IMR-90 (cell line): ENCODE results near the gene IGFBP3. TPM values are rescaled to one million over a fixed set of nuclear protein-coding genes. Genes with fewer than 3 reads are reported as not detected.
A peak's percentile ranks its signal among the peaks of the same experiment; 100 is the strongest.

Experiments
- ATAC-seq: fragments of 200-7000 bp; cut with Tn5 transposase; 2 replicates; pipeline ENCODE4 v1.9.1; 2020; ENCODE audit warnings: low read depth, mild to moderate bottlenecking, moderate library complexity
- BruUV-seq: library from RNA; stranded (reverse); fragments of 400-500 nt; replicated peaks from 2 replicates; lab custom pipeline; 2021; lab: Mats Ljungman, UMichigan
- CTCF ChIA-PET: fragments of 300-600 bp; formaldehyde crosslinking; extraction: SDS; loops from one replicate; lab custom pipeline; 2021; ENCODE audit warnings: antibody characterized with exemption; lab: Yijun Ruan, JAX
- POLR2A ChIA-PET: fragments of 300-600 bp; sonication (Branson Sonifier 250); formaldehyde crosslinking; loops from one replicate; lab custom pipeline; 2022; ENCODE audit warnings: antibody characterized with exemption; ENCODE audit not compliant: unreplicated experiment; lab: Charles Lee
- DNase-seq: peaks from one replicate; pipeline ENCODE4 v3.0.0; 2013
- H2AFZ ChIP-seq: replicated peaks from 2 replicates; pipeline ENCODE3; 2013; ENCODE audit warnings: low read length, mild to moderate bottlenecking; ENCODE audit not compliant: poor library complexity
- H2AK5ac ChIP-seq: 2 replicates; pipeline ENCODE4 v1.6.1; 2013; ENCODE audit warnings: low read depth, low read length, inconsistent platforms
- H2AK9ac ChIP-seq: replicated peaks from 2 replicates; pipeline ENCODE3; 2013; ENCODE audit warnings: mild to moderate bottlenecking, low read depth, low read length, moderate library complexity; ENCODE audit not compliant: poor library complexity
- H2BK120ac ChIP-seq: 2 replicates; pipeline ENCODE4 v1.6.1; 2013; ENCODE audit warnings: low read depth, low read length, inconsistent platforms
- H2BK15ac ChIP-seq: 3 replicates; pipeline ENCODE4 v1.6.1; 2013; ENCODE audit warnings: low read depth, low read length, inconsistent platforms
- H2BK20ac ChIP-seq: 2 replicates; pipeline ENCODE4 v1.6.1; 2013; ENCODE audit warnings: low read depth, mild to moderate bottlenecking, inconsistent platforms, low read length, moderate library complexity
- H2BK5ac ChIP-seq: 2 replicates; pipeline ENCODE4 v1.6.1; 2013; ENCODE audit warnings: mild to moderate bottlenecking, low read depth, low read length, inconsistent platforms; ENCODE audit not compliant: poor library complexity, severe bottlenecking
- H3K14ac ChIP-seq: replicated peaks from 2 replicates; pipeline ENCODE4 v1.6.1; 2013; ENCODE audit warnings: low read depth, low read length, inconsistent platforms
- H3K18ac ChIP-seq: 2 replicates; pipeline ENCODE4 v1.6.1; 2013; ENCODE audit warnings: low read depth, low read length, control low read depth
- H3K23ac ChIP-seq: 2 replicates; pipeline ENCODE4 v1.6.1; 2013; ENCODE audit warnings: low read depth, low read length, inconsistent platforms
- H3K27ac ChIP-seq: 2 replicates; pipeline ENCODE4 v1.5.1; 2013; ENCODE audit warnings: mild to moderate bottlenecking, control low read depth, low read length; ENCODE audit not compliant: insufficient read depth
- H3K27me3 ChIP-seq: 2 replicates; pipeline ENCODE4 v1.6.1; 2013; ENCODE audit warnings: low read length; ENCODE audit not compliant: control insufficient read depth, insufficient read depth
- H3K36me3 ChIP-seq: 2 replicates; pipeline ENCODE4 v1.6.1; 2013; ENCODE audit warnings: low read length, mixed read lengths; ENCODE audit not compliant: control insufficient read depth, insufficient read depth
- H3K4ac ChIP-seq: 2 replicates; pipeline ENCODE4 v1.6.1; 2013; ENCODE audit warnings: low read depth, low read length, inconsistent platforms
- H3K4me1 ChIP-seq: 2 replicates; pipeline ENCODE4 v1.6.1; 2013; ENCODE audit warnings: low read length, mixed read lengths; ENCODE audit not compliant: control insufficient read depth, insufficient read depth
- H3K4me2 ChIP-seq: 2 replicates; pipeline ENCODE4 v1.6.1; 2013; ENCODE audit warnings: low read depth, mild to moderate bottlenecking, control low read depth, low read length, moderate library complexity
- H3K4me3 ChIP-seq: 2 replicates; pipeline ENCODE4 v1.5.1; 2013; ENCODE audit warnings: low read depth, mild to moderate bottlenecking, control low read depth, low read length, moderate library complexity; ENCODE audit not compliant: insufficient read depth
- H3K56ac ChIP-seq: 2 replicates; pipeline ENCODE4 v1.6.1; 2013; ENCODE audit warnings: low read length, inconsistent platforms; ENCODE audit not compliant: insufficient read depth; ENCODE audit errors: extremely low read depth
- H3K79me1 ChIP-seq, 2 experiments: 2 replicates each; pipeline ENCODE4 v1.6.1; 2013; ENCODE audit warnings: low read length in 2 of 2, inconsistent platforms in 1 of 2, low read depth in 1 of 2
- H3K9ac ChIP-seq: 2 replicates; pipeline ENCODE4 v1.6.1; 2013; ENCODE audit warnings: low read depth, low read length, control low read depth
- H3K9me1 ChIP-seq: 2 replicates; pipeline ENCODE4 v1.6.1; 2013; ENCODE audit warnings: low read length, inconsistent platforms; ENCODE audit not compliant: insufficient read depth
- H3K9me3 ChIP-seq: 2 replicates; pipeline ENCODE4 v1.6.1; 2013; ENCODE audit warnings: low read length; ENCODE audit not compliant: control insufficient read depth, insufficient read depth
- H4K20me1 ChIP-seq: 2 replicates; pipeline ENCODE4 v1.6.1; 2013; ENCODE audit warnings: low read length, inconsistent platforms; ENCODE audit not compliant: insufficient read depth
- H4K5ac ChIP-seq: 2 replicates; pipeline ENCODE4 v1.6.1; 2013; ENCODE audit warnings: mild to moderate bottlenecking, low read depth, low read length, control low read depth
- H4K8ac ChIP-seq, 2 experiments: 2 replicates each; pipeline ENCODE4 v1.6.1; 2013; ENCODE audit warnings: low read depth in 2 of 2, low read length in 2 of 2, control low read depth in 1 of 2, inconsistent platforms in 1 of 2
- H4K91ac ChIP-seq: 2 replicates; pipeline ENCODE4 v1.6.1; 2013; ENCODE audit warnings: low read depth, low read length, inconsistent platforms; ENCODE audit not compliant: insufficient read depth
- BHLHE40 ChIP-seq: fragments of 150-350 bp; IDR thresholded peaks from 2 replicates; pipeline ENCODE4 v1.6.1; 2016; ENCODE audit warnings: mild to moderate bottlenecking, low read depth, low read length
- CEBPB ChIP-seq: IDR thresholded peaks from 2 replicates; pipeline ENCODE4 v1.6.1; 2012; ENCODE audit warnings: low read depth, low read length, improper control_type of control experiment
- CHD1 ChIP-seq: IDR thresholded peaks from 2 replicates; pipeline ENCODE4 v1.6.1; 2012; ENCODE audit warnings: low read depth, low read length, improper control_type of control experiment
- FOS ChIP-seq: fragments of 150-350 bp; IDR thresholded peaks from 2 replicates; pipeline ENCODE4 v1.6.1; 2016; ENCODE audit warnings: low read depth, low read length
- MAFK ChIP-seq: IDR thresholded peaks from 2 replicates; pipeline ENCODE4 v1.6.1; 2012; ENCODE audit warnings: low read depth, low read length, improper control_type of control experiment
- MXI1 ChIP-seq: IDR thresholded peaks from 2 replicates; pipeline ENCODE4 v1.6.1; 2012; ENCODE audit warnings: low read depth, mild to moderate bottlenecking, low read length, moderate library complexity, borderline replicate concordance
- RFX5 ChIP-seq: IDR thresholded peaks from 2 replicates; pipeline ENCODE4 v1.8.0; 2012; ENCODE audit warnings: low read depth, mild to moderate bottlenecking, low read length, moderate library complexity
- WGBS, 2 experiments: methylation state at CpG; one replicate each; pipeline versions ENCODE4 v1.1.5 to v1.1.7; 2013; ENCODE audit warnings: missing lambda C conversion rate in 2 of 2; ENCODE audit not compliant: insufficient read length in 1 of 2; ENCODE audit errors: extremely low coverage in 2 of 2; 5-methylcytosine and 5-hydroxymethylcytosine counted together
- dilution Hi-C: fragments of 300-500 bp; cut with HindIII; formaldehyde crosslinking; loops from one replicate; pipeline ENCODE4 v1.14.3; 2018; ENCODE audit warnings: low sequenced_read_pairs; ENCODE audit not compliant: unreplicated experiment
- in situ Hi-C: fragments of 300-500 bp; cut with MboI; formaldehyde crosslinking; loops from 3 replicates; pipeline ENCODE4 v1.14.3; 2019; ENCODE audit warnings: low sequenced_read_pairs, inconsistent platforms, mixed read lengths
- intact Hi-C: fragments of 100-400 bp; cut with micrococcal nuclease; formaldehyde crosslinking; loops from 2 replicates; pipeline ENCODE4 v1.10.0; 2022
- polyA plus RNA-seq, 3 experiments: library from polyadenylated mRNA; depleted of rRNA; stranded (reverse); fragments of >200 nt; gene quantifications; 2 replicates each; pipeline ENCODE4 v1.2.3, GENCODE V29; 2012; ENCODE audit warnings: low replicate concordance in 1 of 3
- total RNA-seq: library from RNA; depleted of rRNA; stranded (reverse); fragments of >200 nt; gene quantifications from 2 replicates; pipeline ENCODE4 v1.2.3, GENCODE V29; 2012
- TF ChIP-seq, protein P1 (sequence below): fragments of 150-350 bp; IDR thresholded peaks from 2 replicates; pipeline ENCODE4 v1.6.1; 2017; ENCODE audit warnings: mild to moderate bottlenecking, antibody characterized with exemption, low read length, low read depth

Gene IGFBP3
- total and polyA plus RNA-seq, 2 of the 4 experiments (the other 2 are of a cell fraction), result 272 to 601 TPM

DNA sequence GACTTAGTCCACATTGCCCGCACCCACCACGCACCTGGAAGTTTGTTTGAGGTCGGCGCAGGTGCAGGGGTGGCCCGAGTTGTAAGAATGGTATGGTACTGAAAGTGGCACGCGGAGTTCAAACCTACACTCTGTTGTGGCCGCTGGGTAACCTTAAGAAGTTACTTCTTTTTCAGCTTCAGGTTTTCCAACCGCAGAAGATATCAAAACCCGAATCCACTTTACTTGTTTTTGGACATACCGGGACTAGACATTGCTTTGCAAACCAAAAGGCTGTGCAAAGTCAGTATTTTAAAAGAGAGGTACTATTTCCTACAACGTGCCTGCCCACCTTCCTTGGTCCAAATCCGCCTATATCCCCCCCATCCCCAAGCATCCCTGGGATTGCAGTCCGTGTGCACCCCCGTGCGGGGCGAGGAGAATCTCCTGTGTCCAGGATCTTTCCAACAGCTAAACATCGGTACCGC lies 1.0 kb downstream of the IGFBP3 start:
- ChIA-PET POLR2A (no interaction called here), CTCF (interaction anchor here (0.6 to 2.1 kb wide), 2 partner anchors 895 to 1260 kb away, joined by 3 to 4 read pairs; no protein-coding TSS in a partner anchor)
- dilution Hi-C loops, result no loop called here
- Histone ChIP-seq H2BK15ac (no peak overlapping the region), H4K5ac (no peak overlapping the region), H2AK9ac (peak overlapping the region; percentile 37), H3K79me1 (peaks cover 12 to 23% of the 10 kb centered on the region in 2 experiments; a peak in 3 of 4 replicates), H2BK5ac (peak overlapping the region; percentile 38), H4K20me1 (peaks cover 25% of the 10 kb centered on the region), H3K14ac (peak overlapping the region; percentile 4; the same call in 1 of the 2 replicates), H3K4me3 (peak overlapping the region; percentile 85), H3K4me2 (peak overlapping the region; percentile 87), H4K8ac (no peak overlapping the region), H2BK120ac (no peak overlapping the region), H3K9me3 (no peaks in the 10 kb centered on the region), H2BK20ac (no peak overlapping the region), H3K56ac (no peak overlapping the region), H3K9ac (peak overlapping the region; percentile 60; the same call in 1 of the 2 replicates), H2AFZ (peak overlapping the region; percentile 92), H3K18ac (no peak overlapping the region; the same call in 1 of the 2 replicates), H3K4me1 (peaks cover 17% of the 10 kb centered on the region), H3K23ac (peak overlapping the region; percentile 64; the same call in 1 of the 2 replicates), H3K9me1 (peaks cover 15% of the 10 kb centered on the region), H3K27me3 (no peaks in the 10 kb centered on the region), H3K27ac (no peak overlapping the region), H2AK5ac (no peak overlapping the region), H3K4ac (no peak overlapping the region; the same call in 1 of the 2 replicates), H3K36me3 (peaks cover 15% of the 10 kb centered on the region), H4K91ac (no peak overlapping the region; the same call in 1 of the 2 replicates)
- in situ Hi-C loops, result loop anchor here (5.0 to 25.0 kb wide), 4 partner anchors 432 to 1262 kb away; no protein-coding TSS in a partner anchor
- DNase-seq (no peak), ATAC-seq (no peak)
- TF ChIP-seq RFX5, result no peak
- TF ChIP-seq, protein P1, sequence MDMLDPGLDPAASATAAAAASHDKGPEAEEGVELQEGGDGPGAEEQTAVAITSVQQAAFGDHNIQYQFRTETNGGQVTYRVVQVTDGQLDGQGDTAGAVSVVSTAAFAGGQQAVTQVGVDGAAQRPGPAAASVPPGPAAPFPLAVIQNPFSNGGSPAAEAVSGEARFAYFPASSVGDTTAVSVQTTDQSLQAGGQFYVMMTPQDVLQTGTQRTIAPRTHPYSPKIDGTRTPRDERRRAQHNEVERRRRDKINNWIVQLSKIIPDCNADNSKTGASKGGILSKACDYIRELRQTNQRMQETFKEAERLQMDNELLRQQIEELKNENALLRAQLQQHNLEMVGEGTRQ, result no peak
- no peak for TF ChIP-seq FOS
- no peak for TF ChIP-seq MAFK
- no peak for TF ChIP-seq CHD1
- no peak for TF ChIP-seq BHLHE40
- no peak for TF ChIP-seq CEBPB
- no peak for TF ChIP-seq MXI1
- WGBS, 2 experiments, result 7% methylated on average over 8 of the region's 19 CpGs; no CpG with 5 or more reads in 1 of the 2 experiments
- intact Hi-C loops, result loop anchor here (5.0 to 10.0 kb wide), 6 partner anchors 115 to 832 kb away; no protein-coding TSS in a partner anchor
- BruUV-seq, result no TSS peak
